ENCODE measurements around the gene KCNK3.
"Not testable (repeated sequence)": the region's sequence is repeated elsewhere in the genome, so short reads cannot be mapped to it uniquely, and the experiment has no call there.

KCNK3 gene

GRCh38 chr2:26730549-26731344, 38.2 kb downstream of the KCNK3 start:
- no peak for DNase-seq (ENCODE audit: low read depth)

GRCh38 chr2:26731714-26732113, 39.2 kb downstream of the KCNK3 start:
- no peak for DNase-seq (ENCODE audit: low read depth)

- DNase-seq (ENCODE audit: low read depth) = no peak
These were observed 39.9 kb downstream of the KCNK3 start for GRCh38 chr2:26732446-26732845.

GRCh38 chr2:26733413-26733812, 40.9 kb downstream of the KCNK3 start:
- DNase-seq (ENCODE audit: low read depth) = no peak

- DNase-seq (ENCODE audit: low read depth) = peak; percentile 68
These were observed 42.6 kb downstream of the KCNK3 start for GRCh38 chr2:26735097-26735496.

GRCh38 chr2:26735883-26736588, 43.5 kb downstream of the KCNK3 start:
- DNase-seq (ENCODE audit: low read depth) = no peak

- no peak for DNase-seq (ENCODE audit: low read depth)
These were observed 44.7 kb downstream of the KCNK3 start for GRCh38 chr2:26737221-26737620.

GRCh38 chr2:26738481-26738880, 46.0 kb downstream of the KCNK3 start:
- no peak for DNase-seq (ENCODE audit: low read depth)

GRCh38 chr2:26739514-26739913, 47.0 kb downstream of the KCNK3 start:
- DNase-seq (ENCODE audit: low read depth) = no peak

GRCh38 chr2:26740346-26740745, 47.8 kb downstream of the KCNK3 start:
- no peak for DNase-seq (ENCODE audit: low read depth)

- DNase-seq (ENCODE audit: low read depth) = no peak
These were observed 48.4 kb downstream of the KCNK3 start for GRCh38 chr2:26740890-26741302.

- no peak for DNase-seq (ENCODE audit: low read depth)
These were observed 49.7 kb downstream of the KCNK3 start for GRCh38 chr2:26742048-26742770.

GRCh38 chr2:26743852-26744251, 51.3 kb downstream of the KCNK3 start:
- no peak for DNase-seq (ENCODE audit: low read depth)

- DNase-seq (ENCODE audit: low read depth) = no peak
These were observed 52.4 kb downstream of the KCNK3 start for GRCh38 chr2:26744953-26745352.

- no peak for DNase-seq (ENCODE audit: low read depth)
These were observed 53.2 kb downstream of the KCNK3 start for GRCh38 chr2:26745609-26746327.

GRCh38 chr2:26746934-26747333, 54.4 kb downstream of the KCNK3 start:
- no peak for DNase-seq (ENCODE audit: low read depth)

- DNase-seq (ENCODE audit: low read depth) = not testable (repeated sequence)
These were observed 57.4 kb downstream of the KCNK3 start for GRCh38 chr2:26749787-26750420.

GRCh38 chr2:26750467-26750866, 57.9 kb downstream of the KCNK3 start:
- not testable (repeated sequence) for DNase-seq (ENCODE audit: low read depth)

- no peak for DNase-seq (ENCODE audit: low read depth)
These were observed 60.1 kb downstream of the KCNK3 start for GRCh38 chr2:26752656-26753055.

GRCh38 chr2:26754539-26754938, 62.0 kb downstream of the KCNK3 start:
- no peak for DNase-seq (ENCODE audit: low read depth)

GRCh38 chr2:26754972-26755670, 62.6 kb downstream of the KCNK3 start:
- no peak for DNase-seq (ENCODE audit: low read depth)
